Ishikawa (cell line): ENCODE results near the gene SDK1.

Source experiments
- CEBPB ChIP-seq: IDR thresholded peaks from 2 replicates; pipeline ENCODE4 v1.6.1; 2012
- CREB1 ChIP-seq: IDR thresholded peaks from 2 replicates; pipeline ENCODE4 v1.6.1; 2012; ENCODE audit warnings: low read depth
- EGR1 ChIP-seq: IDR thresholded peaks from 2 replicates; pipeline ENCODE4 v1.6.1; 2012
- EP300 ChIP-seq: IDR thresholded peaks from 2 replicates; pipeline ENCODE4 v1.6.1; 2012; ENCODE audit warnings: borderline replicate concordance
- FOXM1 ChIP-seq: IDR thresholded peaks from 2 replicates; pipeline ENCODE4 v1.6.1; 2012; ENCODE audit warnings: low read depth, borderline replicate concordance
- NFIC ChIP-seq: IDR thresholded peaks from 2 replicates; pipeline ENCODE4 v1.6.1; 2012
- RAD21 ChIP-seq: IDR thresholded peaks from 2 replicates; pipeline ENCODE4 v1.6.1; 2012; ENCODE audit warnings: low read depth
- TAF1 ChIP-seq: IDR thresholded peaks from 2 replicates; pipeline ENCODE4 v1.6.1; 2012; ENCODE audit warnings: low read depth, mild to moderate bottlenecking
- TCF12 ChIP-seq: IDR thresholded peaks from 2 replicates; pipeline ENCODE4 v1.6.1; 2012; ENCODE audit warnings: low read depth
- TEAD4 ChIP-seq: IDR thresholded peaks from 2 replicates; pipeline ENCODE4 v1.6.1; 2012
- USF1 ChIP-seq: IDR thresholded peaks from 2 replicates; pipeline ENCODE4 v1.6.1; 2012
- YY1 ChIP-seq: IDR thresholded peaks from 2 replicates; pipeline ENCODE4 v1.6.1; 2012; ENCODE audit warnings: low read depth
- ZBTB7A ChIP-seq: IDR thresholded peaks from 2 replicates; pipeline ENCODE4 v1.6.1; 2012; ENCODE audit warnings: low read depth
- TF ChIP-seq, protein P1 (sequence below): IDR thresholded peaks from 2 replicates; pipeline ENCODE4 v1.6.1; 2012; ENCODE audit warnings: low read depth, mild to moderate bottlenecking
- TF ChIP-seq, protein P2 (sequence below): IDR thresholded peaks from 2 replicates; pipeline ENCODE4 v1.6.1; 2012

Gene SDK1

DNA sequence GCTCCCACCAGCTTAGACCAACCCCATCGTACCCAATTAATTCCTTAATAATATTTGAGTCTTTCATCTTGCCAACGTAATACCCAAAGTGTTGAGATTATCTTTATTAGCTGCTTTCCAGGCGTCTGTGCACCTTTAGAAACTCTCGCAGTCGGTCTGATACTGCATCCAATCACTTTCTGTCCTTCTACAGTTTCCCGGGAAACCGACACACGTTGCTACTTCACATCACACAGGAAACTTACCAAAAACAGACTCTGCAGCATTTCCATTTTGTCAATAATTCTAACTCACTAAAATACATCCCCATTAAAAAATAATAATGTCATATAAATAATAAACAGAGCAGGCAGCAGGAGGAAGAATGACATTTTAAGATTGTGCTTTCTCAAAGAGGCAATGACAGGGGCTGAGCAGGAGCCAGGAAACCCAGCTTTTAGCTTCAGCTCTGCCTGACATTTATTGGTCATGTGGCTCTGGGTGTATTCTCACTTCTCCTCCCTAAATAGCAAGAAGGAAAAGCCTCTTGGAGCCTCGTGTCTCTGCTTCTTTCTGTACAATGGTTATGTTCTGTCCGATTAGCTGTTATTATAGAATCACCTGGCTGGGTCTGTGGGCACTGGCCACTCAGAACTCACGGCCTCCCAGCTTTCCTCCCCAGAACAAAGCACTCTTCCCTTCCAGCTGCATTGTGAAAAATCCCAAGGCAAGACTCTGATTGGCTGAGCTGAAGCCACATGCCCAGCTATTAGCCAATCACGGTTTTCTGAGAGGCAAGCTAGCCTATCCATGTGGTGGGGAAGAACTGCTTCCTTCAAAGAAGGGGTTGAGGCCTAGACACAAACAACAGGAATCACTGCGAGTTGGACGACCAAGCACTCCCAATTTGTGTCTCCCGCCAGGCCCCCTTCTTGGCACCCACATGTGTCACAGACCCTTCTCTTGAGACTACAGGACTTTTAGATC is 956.4 kb downstream of the SDK1 start:
- no peak for TF ChIP-seq USF1
- TF ChIP-seq NFIC: no peak
- no peak for TF ChIP-seq TAF1
- no peak for TF ChIP-seq CEBPB
- TF ChIP-seq TCF12: no peak
- no peak for TF ChIP-seq EGR1
- TF ChIP-seq FOXM1: no peak
- TF ChIP-seq, protein P1, sequence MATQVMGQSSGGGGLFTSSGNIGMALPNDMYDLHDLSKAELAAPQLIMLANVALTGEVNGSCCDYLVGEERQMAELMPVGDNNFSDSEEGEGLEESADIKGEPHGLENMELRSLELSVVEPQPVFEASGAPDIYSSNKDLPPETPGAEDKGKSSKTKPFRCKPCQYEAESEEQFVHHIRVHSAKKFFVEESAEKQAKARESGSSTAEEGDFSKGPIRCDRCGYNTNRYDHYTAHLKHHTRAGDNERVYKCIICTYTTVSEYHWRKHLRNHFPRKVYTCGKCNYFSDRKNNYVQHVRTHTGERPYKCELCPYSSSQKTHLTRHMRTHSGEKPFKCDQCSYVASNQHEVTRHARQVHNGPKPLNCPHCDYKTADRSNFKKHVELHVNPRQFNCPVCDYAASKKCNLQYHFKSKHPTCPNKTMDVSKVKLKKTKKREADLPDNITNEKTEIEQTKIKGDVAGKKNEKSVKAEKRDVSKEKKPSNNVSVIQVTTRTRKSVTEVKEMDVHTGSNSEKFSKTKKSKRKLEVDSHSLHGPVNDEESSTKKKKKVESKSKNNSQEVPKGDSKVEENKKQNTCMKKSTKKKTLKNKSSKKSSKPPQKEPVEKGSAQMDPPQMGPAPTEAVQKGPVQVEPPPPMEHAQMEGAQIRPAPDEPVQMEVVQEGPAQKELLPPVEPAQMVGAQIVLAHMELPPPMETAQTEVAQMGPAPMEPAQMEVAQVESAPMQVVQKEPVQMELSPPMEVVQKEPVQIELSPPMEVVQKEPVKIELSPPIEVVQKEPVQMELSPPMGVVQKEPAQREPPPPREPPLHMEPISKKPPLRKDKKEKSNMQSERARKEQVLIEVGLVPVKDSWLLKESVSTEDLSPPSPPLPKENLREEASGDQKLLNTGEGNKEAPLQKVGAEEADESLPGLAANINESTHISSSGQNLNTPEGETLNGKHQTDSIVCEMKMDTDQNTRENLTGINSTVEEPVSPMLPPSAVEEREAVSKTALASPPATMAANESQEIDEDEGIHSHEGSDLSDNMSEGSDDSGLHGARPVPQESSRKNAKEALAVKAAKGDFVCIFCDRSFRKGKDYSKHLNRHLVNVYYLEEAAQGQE: no peak
- TF ChIP-seq, protein P2, sequence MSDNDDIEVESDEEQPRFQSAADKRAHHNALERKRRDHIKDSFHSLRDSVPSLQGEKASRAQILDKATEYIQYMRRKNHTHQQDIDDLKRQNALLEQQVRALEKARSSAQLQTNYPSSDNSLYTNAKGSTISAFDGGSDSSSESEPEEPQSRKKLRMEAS: no peak
- TF ChIP-seq RAD21: no peak
- TF ChIP-seq TEAD4: no peak
- no peak for TF ChIP-seq EP300
- TF ChIP-seq ZBTB7A: no peak
- TF ChIP-seq YY1: no peak
- no peak for TF ChIP-seq CREB1

DNA sequence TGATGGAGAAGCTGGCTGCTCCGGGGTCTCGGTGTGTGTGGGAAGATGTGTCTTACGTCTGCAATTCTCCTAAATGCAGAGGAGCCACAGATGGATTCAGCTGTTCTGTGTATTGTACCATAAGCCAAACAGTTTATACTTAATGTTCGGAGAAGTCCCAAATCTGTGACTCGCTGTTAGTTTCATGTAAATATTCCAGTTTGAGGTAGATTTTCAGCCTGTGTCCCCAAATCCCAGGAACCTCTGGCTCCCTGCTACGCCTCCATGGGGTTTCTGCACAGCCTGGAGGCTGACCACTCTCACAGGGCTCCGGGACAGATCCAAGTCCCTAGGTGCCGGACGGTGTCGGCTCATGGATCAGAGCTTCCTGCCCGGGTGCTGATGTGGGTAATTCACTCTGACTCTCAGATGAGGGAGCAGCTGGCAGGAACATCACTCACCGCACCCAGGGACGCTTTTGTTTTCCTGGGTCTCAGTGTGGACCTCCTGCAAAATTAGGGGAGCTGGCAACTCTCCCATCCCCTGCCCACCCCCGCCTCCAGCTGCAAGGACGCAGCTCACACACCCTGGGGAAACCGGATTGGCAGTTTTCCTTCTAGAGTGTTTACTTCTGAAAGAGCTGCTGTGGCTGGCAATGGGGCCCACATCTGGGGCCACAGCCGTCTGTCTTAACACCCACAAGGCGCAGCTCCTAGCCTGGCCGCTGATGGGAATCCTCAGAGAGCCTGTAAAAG is 960.0 kb downstream of the SDK1 start:
- TF ChIP-seq, protein P2: no peak
- TF ChIP-seq USF1 (no peak), RAD21 (no peak), TCF12 (no peak), EP300 (no peak), EGR1 (no peak), CEBPB (no peak)

GRCh38 chr7:4261601-4261960 is 960.5 kb downstream of the SDK1 start:
- TF ChIP-seq EGR1: no peak
- no peak for TF ChIP-seq ZBTB7A
- TF ChIP-seq CEBPB: no peak
- no peak for TF ChIP-seq RAD21
- TF ChIP-seq, protein P2: no peak
- TF ChIP-seq, protein P1: no peak
- TF ChIP-seq EP300: no peak
- TF ChIP-seq TAF1: no peak
- TF ChIP-seq USF1: no peak
- no peak for TF ChIP-seq NFIC
- TF ChIP-seq YY1: no peak
- TF ChIP-seq TCF12: no peak
- TF ChIP-seq CREB1: no peak
- TF ChIP-seq FOXM1: no peak
- no peak for TF ChIP-seq TEAD4

DNA sequence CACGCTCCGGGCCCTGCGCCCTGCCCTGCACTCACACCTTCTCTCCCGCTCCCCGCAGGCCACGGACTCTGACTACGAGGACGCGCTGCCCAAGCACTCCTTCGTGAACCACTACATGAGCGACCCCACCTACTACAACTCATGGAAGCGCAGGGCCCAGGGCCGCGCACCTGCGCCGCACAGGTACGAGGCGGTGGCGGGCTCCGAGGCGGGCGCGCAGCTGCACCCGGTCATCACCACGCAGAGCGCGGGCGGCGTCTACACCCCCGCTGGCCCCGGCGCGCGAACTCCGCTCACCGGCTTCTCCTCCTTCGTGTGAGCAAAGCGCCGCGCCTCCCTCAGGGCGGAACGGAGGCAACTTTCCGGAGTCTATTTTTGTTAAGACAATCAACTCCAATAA is 964.0 kb downstream of the SDK1 start:
- TF ChIP-seq FOXM1: no peak
- no peak for TF ChIP-seq TEAD4
- TF ChIP-seq CEBPB: no peak
- TF ChIP-seq NFIC: no peak
- no peak for TF ChIP-seq TAF1
- no peak for TF ChIP-seq RAD21
- no peak for TF ChIP-seq USF1
- TF ChIP-seq EP300: no peak
- TF ChIP-seq TCF12: no peak
- TF ChIP-seq, protein P1: no peak
- TF ChIP-seq ZBTB7A: no peak
- TF ChIP-seq YY1: no peak
- TF ChIP-seq, protein P2: no peak
- TF ChIP-seq EGR1: no peak
- TF ChIP-seq CREB1: no peak
